Frontal cortex (tissue), 4 donors: Measurements from ENCODE around the gene EN1. TPM values are rescaled to one million over a fixed set of nuclear protein-coding genes. Genes with fewer than 3 reads are reported as not detected.

Experiments
- DNase-seq, 2 donors: peaks; one replicate each; pipeline ENCODE4 v3.0.0; 2012; ENCODE audit warnings: low spot score in 2 of 2
- FAIRE-seq: peaks from 2 replicates; lab custom pipeline; 2012; peaks lifted over from hg19 to GRCh38; lab: Jason Lieb, UNC
- total RNA-seq: library from RNA; depleted of rRNA; stranded (reverse); fragments of >200 nt; gene quantifications from one replicate; pipeline ENCODE4 v1.2.3, GENCODE V29; 2014
- donor health status: control.
- donor health status: control.
- donor health status: control.

Gene EN1
- not detected for total RNA-seq

DNA sequence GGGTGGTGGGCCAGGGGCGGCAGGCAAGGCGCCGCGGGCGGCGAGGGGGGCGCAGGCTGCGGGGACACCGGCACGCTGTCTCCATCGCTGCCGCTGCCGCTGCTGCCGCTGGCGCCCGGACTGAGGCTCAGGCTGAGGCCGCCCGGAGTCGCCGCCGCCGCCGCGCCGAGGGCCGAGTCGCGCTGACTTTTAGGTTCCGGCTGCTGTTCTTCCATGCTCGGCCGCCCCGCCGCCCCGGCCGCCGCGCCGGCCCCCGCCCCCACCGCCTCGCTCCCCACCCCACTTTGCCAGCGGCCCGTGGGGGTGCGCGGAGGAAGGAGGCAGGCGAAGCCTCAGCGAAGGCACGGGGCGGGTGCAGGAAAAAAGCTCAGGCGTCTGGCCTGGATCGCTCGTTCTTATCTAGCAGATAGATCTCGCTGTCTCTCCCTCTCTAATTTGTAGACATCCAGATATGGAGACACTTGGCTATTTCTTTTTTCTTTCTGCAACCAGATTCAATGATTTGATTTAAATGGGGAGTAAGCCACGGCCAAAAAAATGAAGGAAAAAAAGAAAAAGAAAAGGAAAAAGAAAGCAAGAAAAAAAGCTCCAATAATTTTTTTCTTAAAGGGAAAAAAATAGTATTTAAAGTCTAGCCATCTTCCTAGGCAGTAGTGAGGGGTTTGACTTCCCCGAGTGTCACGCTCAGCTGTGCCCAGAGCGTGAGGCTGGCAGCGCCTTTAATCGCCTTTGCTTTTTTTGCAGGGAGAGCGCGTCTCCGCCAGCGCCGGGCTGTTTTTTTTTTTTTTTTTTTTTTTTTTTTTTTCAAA, at the start of gene EN1:
EN1 (minus strand) TSS at position 696 of the 809 bp plus-strand sequence; CDS start at position 215, 481 bp downstream.
- FAIRE-seq (no peak), DNase-seq (peak in 1 of 2 donors; percentile 47)

DNA sequence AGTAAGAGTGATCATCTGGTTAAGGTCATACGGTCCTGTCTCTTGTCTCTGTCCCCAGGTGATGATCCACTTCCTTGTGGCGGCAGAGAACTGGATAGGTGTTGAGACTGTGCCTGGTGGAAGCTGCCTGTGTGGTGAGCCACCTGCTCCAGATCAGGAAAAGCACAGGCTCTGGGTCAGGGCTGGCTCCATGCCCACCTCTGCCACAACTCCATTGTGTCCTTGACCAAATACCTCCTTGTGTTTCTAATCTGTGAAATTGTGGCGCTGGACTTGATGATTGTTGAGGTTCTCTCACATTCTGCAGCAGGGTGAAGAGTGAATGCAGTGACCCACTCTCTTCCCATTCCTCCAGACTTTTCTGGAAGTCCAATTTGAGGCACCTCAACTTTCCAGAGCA, 45.7 kb upstream of the EN1 start:
- DNase-seq (no peak), FAIRE-seq (no peak)

GRCh38 chr2:118889995-118890394, 42.5 kb upstream of the EN1 start:
- DNase-seq, result no peak
- FAIRE-seq, result no peak

DNA sequence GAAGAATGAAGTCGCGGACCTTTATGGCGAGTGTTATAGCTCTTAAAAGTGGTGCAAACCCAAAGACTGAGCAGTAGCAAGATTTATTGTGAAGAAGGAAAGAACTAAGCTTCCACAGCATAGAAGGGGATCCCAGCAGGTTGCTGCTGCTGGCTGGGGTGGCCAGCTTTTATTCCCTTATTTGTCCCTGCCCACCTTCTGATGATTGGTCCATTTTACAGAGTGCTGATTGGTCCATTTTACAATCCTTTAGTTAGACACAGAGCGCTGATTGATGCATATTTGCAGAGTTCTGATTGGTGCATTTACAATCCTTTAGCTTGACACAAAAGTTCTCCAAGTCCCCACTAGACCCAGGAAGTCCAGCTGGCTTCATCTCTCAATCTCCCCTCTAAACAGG, 36.3 kb upstream of the EN1 start:
- DNase-seq (no peak), FAIRE-seq (no peak)

DNA sequence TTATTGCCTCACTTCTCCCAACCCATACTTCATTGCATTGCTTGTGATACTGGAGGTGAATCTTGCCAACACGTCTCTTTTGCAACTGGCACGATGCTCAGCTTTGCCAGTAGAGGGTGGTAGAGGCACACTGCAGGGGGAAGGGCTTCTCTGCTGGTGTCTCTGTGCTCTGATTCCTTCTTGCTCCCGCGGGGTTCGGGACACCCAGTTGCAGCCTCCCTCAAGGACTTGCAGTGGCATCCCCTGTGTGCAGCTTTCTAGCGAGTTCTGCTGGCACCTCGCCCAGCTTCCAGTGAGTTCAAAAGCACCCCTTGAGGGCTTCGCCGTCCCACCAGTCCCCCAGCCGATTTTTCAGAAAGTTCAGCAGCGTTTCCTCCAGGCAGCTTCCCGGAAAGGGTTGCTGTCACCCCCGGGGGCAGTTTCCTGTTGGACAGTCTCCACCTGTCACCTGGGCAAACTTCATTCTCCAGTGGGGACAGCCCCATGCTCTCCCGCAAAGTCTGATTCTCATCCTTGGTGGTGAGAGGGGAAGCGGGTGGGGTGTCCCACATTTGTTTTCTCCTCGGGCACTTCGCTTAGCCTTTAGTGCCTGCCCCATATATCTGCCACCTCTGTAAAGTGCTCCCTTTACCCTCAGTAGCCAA, 35.4 kb upstream of the EN1 start:
- DNase-seq (peak in 1 of 2 donors; percentile 40), FAIRE-seq (no peak)

- FAIRE-seq (no peak), DNase-seq (no peak)
These were observed 34.2 kb upstream of the EN1 start for GRCh38 chr2:118881490-118882129.

- FAIRE-seq (no peak), DNase-seq (no peak)
These were observed 33.1 kb upstream of the EN1 start for GRCh38 chr2:118880501-118880900.

DNA sequence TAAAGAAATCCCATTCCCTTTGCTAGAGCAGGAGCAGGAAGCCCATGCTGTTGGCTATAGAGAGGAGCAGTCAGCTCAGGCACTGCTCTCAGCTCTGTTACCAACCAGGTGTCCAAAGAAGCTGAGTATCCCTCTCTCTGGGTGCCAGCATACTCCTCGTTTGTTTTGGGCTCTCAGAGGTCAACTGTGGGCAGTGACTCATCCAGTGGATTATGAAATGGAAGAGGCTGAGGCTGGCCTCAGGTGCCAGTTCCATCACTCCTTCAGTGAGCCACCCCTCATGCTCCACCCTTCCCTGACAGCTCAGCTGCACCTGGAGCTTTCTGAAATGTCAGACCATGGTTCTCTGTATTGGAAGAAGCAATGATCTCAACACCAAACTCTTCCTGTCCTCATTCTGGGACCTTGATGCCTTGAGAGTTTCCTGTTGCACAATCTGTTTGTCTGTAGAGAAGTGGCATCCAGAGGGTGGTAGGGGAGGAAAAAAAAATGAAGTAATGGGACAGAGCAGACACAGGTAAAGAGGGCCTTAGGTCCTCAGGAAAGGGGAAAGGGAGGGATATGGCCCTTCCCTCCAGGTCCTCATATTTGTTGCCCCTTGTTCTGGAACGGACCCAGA, 31.2 kb upstream of the EN1 start:
- DNase-seq, result no peak
- FAIRE-seq, result no peak

- DNase-seq (no peak), FAIRE-seq (no peak)
These were observed 27.9 kb upstream of the EN1 start for GRCh38 chr2:118875318-118875717.

GRCh38 chr2:118874324-118874723, 26.9 kb upstream of the EN1 start:
- DNase-seq (no peak), FAIRE-seq (no peak)

- FAIRE-seq (no peak), DNase-seq (peak in 1 of 2 donors; percentile 43)
These were observed 17.7 kb upstream of the EN1 start for GRCh38 chr2:118865106-118865505.

DNA sequence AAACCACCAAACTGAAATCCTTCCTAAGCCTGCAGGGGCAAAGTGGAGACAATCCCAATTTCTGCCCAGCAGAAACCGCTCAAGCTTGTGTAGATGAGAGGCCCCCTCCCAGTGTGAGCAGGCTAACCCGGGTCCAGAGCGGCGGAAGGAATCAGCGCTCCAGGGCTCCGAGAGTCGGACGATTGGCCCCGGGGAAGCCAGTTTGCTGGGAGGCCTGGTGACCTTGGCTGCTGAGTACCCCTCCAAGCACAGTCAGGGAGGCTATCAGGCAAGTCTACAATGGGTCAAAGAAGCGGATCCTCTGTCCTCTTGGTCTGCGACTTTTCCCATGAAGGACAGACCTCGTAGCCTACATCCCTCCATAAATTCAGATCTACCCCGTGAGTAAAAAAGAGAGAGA, 16.8 kb upstream of the EN1 start:
- FAIRE-seq, result no peak
- DNase-seq, result no peak

DNA sequence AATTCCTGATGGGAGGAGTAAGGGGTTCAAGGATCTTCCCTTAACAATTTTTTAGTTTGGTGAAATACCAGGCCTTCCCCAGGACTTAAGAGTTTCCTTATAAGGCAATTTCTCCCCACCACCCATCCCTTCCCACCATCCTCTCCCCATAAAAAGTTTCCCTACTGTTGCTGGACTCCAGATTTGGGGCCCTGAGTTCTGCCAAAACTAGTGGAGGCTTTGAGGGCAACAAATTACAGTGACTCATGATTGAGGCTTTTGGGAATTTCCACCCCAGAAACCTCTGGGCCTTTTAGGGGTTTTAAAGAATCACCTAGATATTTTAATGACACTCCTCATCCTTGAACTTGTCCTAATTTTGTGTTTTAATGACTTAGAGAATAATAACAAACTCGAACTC, 14.3 kb upstream of the EN1 start:
- FAIRE-seq, result no peak

GRCh38 chr2:118861242-118861641, 13.8 kb upstream of the EN1 start:
- no peak for FAIRE-seq

More for the DNA sequence above, 14.3 kb upstream of the EN1 start:
- no peak for DNase-seq

GRCh38 chr2:118860506-118860905, 13.1 kb upstream of the EN1 start:
- no peak for FAIRE-seq
- DNase-seq, result no peak

More at GRCh38 chr2:118861242-118861641, 13.8 kb upstream of the EN1 start:
- no peak for DNase-seq

DNA sequence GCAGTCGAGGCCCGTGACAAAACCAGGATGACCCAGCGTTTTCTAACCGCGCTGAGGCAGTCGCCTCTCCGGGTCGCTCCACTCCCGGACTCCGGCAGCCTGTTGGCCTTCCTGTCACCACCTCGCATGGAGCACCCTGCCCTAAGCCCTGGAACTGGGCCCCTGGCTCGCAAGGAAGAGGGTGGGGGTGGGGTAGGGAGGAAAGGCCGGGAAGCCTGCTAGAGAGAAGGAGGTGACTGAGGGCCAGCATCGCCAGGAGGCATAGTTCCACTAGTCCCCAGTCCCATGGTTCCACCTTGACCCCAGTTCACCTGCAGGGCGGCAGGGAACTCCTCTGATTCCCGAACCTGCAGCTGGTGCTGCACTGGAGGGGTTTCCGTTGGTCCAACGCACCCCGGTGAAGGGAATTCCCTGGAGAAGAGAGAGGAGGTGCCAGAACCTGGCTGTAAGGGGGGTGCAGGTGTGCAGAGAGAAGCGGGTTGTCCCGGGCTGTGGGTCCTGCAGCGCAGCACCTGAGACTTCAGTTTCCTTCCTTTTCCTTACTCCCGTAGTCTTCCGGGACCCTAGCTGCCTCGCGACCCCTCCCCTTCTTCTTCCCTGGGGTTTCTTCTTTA, 11.8 kb upstream of the EN1 start:
- no peak for FAIRE-seq
- no peak for DNase-seq

DNA sequence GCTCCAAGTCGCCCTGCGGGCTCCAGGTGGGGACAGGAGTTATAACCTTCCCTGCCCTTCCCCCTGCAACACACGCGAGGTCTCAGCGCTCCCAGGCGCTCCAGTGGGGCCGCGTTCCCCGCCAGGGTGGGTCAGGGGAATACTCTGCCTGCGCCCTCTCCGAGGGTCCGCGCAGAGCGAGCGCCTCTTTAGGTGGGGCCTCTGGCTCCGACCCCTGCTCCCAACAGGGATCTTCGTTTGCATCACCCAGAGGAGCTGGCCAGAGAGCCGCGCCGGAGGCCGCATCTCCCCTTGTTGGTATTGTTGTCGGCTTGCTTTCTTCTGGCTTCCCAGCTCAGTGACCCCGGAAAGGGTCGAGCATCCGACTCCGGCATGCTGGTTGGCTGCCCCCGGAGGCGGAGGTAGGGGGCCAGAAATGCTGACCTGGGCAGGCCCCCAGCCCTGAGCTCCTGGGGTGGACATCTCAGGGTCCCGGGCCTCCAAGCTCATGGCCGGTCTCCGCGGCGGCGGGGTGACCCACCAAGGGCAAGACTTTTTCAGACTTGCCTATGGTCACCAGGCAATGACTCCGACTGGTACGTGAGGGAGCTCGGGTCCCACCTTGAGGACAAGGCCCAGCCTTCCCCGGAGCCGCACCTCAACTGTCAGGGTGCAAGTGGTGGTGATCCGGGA, 11.2 kb upstream of the EN1 start:
- FAIRE-seq (no peak), DNase-seq (no peak)

GRCh38 chr2:118857677-118858484, 10.4 kb upstream of the EN1 start:
- FAIRE-seq (no peak), DNase-seq (no peak)
